GM19099 (cell line): ENCODE results near the gene STAMBP.

Experiments used
- POLR2A ChIP-seq: IDR thresholded peaks from 3 replicates; pipeline ENCODE4 v1.6.1; 2011; ENCODE audit warnings: low read depth; ENCODE audit not compliant: insufficient read length; ENCODE audit errors: extremely low read depth

The STAMBP gene

GRCh38 chr2:73827660-73828388, 937 bp upstream of the STAMBP start:
- no peak for TF ChIP-seq POLR2A

DNA sequence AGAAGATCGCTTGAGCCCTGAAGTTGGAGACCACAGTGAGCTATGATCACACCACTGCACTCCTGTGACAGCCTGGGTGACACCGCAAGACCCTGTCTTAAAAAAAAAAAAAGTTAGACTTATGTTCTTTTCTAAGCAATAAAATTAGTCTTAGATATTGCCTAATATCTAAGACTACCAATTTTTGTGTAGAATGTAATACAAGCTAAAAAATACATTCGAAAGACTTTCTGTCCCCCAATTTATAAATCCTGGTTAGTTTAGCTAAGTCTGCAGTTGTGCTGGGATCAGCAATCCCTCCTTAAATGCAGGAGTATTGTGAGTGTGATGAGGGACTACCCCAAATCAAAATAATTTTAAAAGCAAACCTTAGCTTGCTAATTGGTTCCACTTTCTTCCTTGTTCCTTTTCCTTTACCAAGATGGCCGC, 358 bp upstream of the STAMBP start:
- TF ChIP-seq POLR2A: no peak

GRCh38 chr2:73830871-73831401, 2.2 kb downstream of the STAMBP start:
- no peak for TF ChIP-seq POLR2A

- TF ChIP-seq POLR2A: no peak
Measured at GRCh38 chr2:73832930-73833329, 4.2 kb downstream of the STAMBP start.

DNA sequence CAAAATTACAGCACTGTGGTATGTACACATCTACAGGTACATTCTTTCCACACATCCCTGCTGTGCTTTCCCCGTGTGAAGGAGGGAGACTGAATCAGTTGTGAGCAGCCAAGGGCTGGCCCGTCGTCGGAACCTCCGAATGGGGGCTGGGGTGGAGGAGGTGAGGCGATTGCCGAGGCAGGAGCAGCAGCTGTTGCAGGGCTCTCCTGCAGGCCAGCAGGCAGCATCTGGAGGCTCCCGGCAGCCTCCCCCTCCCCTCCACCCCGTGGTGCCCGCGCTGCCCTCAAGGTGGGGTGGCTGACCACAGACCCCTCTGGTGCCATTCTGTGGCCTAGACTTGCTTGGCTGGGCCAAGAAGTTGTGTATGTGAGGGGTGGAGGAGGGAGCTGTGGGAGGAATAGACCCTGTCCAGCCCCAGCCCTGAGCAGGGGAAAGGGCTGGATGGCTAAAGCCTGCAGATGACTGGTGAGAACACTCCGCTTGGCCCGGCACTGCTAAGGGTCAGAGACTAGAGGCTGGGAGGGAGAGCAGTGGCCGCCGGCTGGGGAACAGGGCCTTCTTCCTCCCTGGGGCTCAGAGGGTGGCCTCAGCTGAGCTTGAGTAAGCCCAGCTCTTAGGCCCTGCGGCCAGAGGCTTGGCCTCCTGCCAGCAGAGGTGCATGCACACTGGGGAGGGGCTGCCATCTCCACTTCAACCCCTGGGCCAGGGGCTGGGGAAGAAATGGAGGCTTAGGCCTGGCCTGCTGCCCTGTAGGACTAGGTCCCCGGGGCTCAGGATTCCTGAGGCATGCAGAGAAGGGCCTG, 7.6 kb downstream of the STAMBP start:
- TF ChIP-seq POLR2A: no peak

DNA sequence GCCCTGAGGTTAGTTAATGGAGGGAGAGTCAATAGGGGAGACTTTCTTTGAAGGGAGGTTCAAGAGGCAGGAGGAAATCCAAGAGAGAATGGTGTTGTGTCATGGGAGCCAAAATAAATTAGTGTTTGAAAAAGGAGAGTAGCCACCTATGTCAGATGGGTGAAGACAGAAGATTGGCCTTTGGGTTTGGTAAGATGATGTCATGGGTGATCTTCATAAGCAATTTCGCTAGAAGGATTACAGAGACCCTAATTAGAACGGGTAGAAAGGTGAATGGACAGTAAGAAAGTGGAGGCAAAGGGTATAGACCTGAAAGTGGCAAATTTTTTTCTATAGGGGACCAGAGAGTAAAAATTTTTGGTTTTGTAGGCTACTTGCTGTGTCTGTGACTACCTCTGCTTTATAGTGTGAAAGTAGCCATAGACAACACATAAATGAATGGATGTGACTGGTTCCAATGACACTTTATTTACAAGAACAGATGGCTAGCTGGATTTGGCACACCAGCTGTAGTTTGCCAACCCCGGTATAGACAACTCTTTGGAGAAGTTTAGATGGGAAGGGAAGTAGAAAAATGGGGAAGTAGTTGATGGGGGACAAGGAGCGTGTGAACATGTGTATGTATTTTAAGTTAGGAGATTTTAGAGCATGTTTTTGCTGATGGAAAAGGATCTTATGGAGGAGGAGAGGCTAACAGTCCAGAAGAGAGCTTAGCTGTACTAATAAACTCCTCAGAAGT, 9.3 kb downstream of the STAMBP start:
- TF ChIP-seq POLR2A: no peak

- no peak for TF ChIP-seq POLR2A
Measured at GRCh38 chr2:73838889-73839534, 10.3 kb downstream of the STAMBP start.

DNA sequence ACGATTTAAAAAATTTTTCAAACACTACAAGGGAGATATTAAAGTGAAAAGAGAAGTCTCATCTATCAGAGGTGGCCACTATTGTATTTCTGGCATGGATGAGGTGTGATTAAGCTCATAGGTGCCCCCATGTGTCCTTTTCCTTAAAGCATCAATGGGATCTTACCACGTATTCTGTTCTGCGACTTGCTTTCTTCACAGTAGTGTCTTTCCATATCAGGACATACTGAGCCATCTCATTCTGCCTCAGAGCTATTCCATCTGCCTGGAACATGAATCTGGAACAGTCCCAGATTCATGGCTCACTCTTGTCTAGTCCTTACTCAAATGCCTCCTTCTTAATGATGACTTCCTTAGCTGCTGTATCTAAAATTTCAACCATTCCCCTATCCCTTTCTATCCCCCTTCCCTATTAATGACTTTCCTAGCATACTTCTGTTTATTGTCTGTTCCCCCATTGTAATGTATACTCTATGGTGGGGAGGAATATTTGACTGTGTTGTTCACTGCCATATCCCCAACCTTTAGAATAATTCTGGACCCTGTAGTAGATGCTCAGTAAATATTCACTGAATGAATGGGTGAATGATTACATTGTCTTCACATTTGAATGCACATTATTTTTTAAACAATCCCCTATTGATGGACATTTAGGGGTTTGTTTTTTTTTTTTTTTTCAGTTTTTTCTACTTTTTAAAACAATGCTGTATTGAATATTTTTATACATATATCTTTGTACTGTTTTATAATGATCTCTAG, 11.1 kb downstream of the STAMBP start:
- TF ChIP-seq POLR2A: no peak

GRCh38 chr2:73841912-73842738, 13.4 kb downstream of the STAMBP start:
- no peak for TF ChIP-seq POLR2A

DNA sequence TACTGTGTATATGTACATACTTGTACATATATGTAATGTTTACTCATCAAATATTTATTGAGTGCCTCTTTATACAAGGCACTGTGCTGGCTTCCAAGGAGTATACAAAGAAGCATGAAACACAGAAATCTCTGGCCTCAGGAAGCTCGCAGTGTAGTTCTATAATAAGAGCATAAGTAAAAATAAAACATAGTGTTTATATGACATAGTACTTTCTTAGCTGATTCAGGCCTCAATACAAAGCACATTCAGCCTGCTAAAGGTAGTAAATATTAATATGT, 13.9 kb downstream of the STAMBP start:
- no peak for TF ChIP-seq POLR2A

DNA sequence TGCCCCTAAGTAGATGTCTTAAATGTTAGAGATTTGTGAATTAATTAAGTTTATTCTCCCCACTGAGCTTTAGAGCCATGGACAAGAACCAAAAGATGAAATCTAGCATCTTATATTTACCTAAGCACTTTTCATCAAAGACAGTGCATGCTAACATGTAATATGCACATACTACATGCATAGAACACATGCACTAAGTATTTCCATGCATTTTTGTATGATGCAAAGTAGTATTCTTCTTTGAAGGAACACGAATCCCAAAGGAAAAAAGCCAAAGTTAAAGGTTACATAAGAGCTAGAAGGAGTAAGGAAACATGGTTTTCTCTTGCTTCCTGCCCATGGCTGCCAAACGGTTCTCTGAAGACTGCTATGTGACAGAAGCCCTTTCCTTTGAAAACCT, 15.3 kb downstream of the STAMBP start:
- no peak for TF ChIP-seq POLR2A

DNA sequence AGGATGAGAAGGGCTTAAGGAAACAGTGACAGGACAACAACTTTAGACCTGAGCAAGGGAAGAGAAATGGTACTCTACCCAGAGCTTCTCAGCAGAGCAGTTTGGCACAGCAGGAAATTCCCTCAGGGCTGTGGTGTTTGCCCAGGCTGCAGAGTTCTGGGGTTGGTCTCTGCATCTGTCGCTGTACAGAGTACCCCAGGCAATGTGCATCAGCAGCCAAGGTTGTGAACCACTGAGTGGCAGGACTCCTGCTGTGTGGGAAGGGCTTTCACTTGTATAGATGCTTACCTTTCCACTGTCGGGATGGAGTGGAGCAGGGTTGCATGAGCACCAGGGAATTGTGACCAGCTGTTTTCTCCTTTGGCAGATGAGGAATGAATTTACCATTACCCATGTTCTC, 21.2 kb downstream of the STAMBP start:
- TF ChIP-seq POLR2A: no peak

DNA sequence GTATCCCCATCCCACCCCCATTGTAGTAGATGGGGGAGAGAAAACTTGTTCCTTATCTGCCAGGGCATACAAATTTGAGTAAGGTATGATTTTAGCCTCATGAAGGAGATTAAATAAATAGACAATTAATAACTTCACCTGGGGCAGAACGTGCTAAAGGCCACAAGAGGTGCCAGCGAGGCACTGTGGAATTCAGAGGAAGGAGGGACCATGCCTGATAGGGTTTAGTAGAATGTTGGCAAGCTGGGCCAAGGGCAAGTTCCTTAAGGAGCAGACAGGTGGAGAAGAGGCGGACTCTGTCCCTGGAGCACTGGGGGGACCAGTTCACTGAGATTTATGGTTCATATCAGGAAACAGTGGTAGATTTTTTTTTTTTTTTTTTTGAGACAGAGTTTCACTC, 22.5 kb downstream of the STAMBP start:
- no peak for TF ChIP-seq POLR2A
